Adrenal gland (tissue), 5 donors: ENCODE measurements around the gene PLD3.

Experiments used
- CTCF ChIP-seq, 6 experiments: fragments of 450-650 bp in 4 of 6; fragments of 200-600 bp in 2 of 6; sonication (generic) in 1 of 6; IDR thresholded peaks; 1 replicate in 5 of 6; 2 replicates in 1 of 6; pipeline versions ENCODE4 v1.5.1 to v1.8.0; 2016 to 2021; ENCODE audit warnings: antibody characterized with exemption in 6 of 6, mild to moderate bottlenecking in 2 of 6, moderate library complexity in 1 of 6
- POLR2A ChIP-seq, 2 donors: fragments of 450-650 bp; IDR thresholded peaks; one replicate each; pipeline ENCODE4 v1.6.1; 2017; ENCODE audit warnings: antibody characterized with exemption in 2 of 2, mild to moderate bottlenecking in 2 of 2, moderate library complexity in 1 of 2
- donor health status: DM: no; HTN: no; CAD: no.

- TF ChIP-seq CTCF (IDR thresholded peaks at IDR 0.05) (no peak), POLR2A (IDR thresholded peaks at IDR 0.05) (no peak)
Measured at GRCh38 chr19:40393894-40394815, 45.7 kb downstream of the PLD3 start.
